Heart right ventricle (tissue), 16 donors: ENCODE measurements around the gene CDA. TPM values are rescaled to one million over a fixed set of nuclear protein-coding genes. Genes with fewer than 3 reads are reported as not detected.

ENCODE experiments used
- ATAC-seq, 8 donors: fragments of 200-7000 bp; cut with Tn5 transposase; one replicate each; pipeline ENCODE4 v1.9.1; 2020; ENCODE audit warnings: mild to moderate bottlenecking in 8 of 8, moderate library complexity in 8 of 8, moderate number of reproducible peaks in 1 of 8
- DNase-seq, 2 donors: peaks; one replicate each; pipeline ENCODE4 v3.0.0-alpha.2; 2020
- H3K27ac ChIP-seq, 10 donors: fragments of 200-600 bp; sonication (generic) in 2 of 10; one replicate each; pipeline versions ENCODE4 v1.5.0 to v1.8.0; 2020 to 2022; ENCODE audit warnings: mild to moderate bottlenecking in 3 of 10
- H3K27me3 ChIP-seq, 7 donors: fragments of 200-600 bp; one replicate each; pipeline ENCODE4 v1.8.0; 2021 to 2022; ENCODE audit warnings: mild to moderate bottlenecking in 2 of 7
- H3K36me3 ChIP-seq, 9 donors: fragments of 200-600 bp; sonication (generic) in 1 of 9; one replicate each; pipeline versions ENCODE4 v1.5.0 to v1.8.0; 2020 to 2022; ENCODE audit warnings: mild to moderate bottlenecking in 2 of 9
- H3K4me1 ChIP-seq, 9 donors: fragments of 200-600 bp; sonication (generic) in 1 of 9; one replicate each; pipeline versions ENCODE4 v1.5.0 to v1.8.0; 2020 to 2022; ENCODE audit warnings: mild to moderate bottlenecking in 4 of 9
- H3K4me3 ChIP-seq, 10 donors: fragments of 200-600 bp; sonication (generic) in 2 of 10; one replicate each; pipeline versions ENCODE4 v1.5.0 to v1.8.0; 2020 to 2022; ENCODE audit warnings: mild to moderate bottlenecking in 7 of 10, moderate library complexity in 2 of 10
- H3K9me3 ChIP-seq, 11 donors: fragments of 200-600 bp in 10 of 11; sonication (generic) in 2 of 11; one replicate each; pipeline versions ENCODE4 v1.5.0 to v1.8.0; 2013 to 2022; ENCODE audit warnings: mild to moderate bottlenecking in 2 of 11, control low read depth in 1 of 11, moderate library complexity in 1 of 11
- CTCF ChIP-seq, 9 donors: fragments of 200-600 bp; sonication (generic) in 2 of 9; IDR thresholded peaks; one replicate each; pipeline versions ENCODE4 v1.5.0 to v1.8.0; 2021 to 2022; ENCODE audit warnings: antibody characterized with exemption in 9 of 9, mild to moderate bottlenecking in 5 of 9, moderate library complexity in 1 of 9
- WGBS, 2 donors: extraction: QIAGEN DNeasy Blood & Tissue Kit; methylation state at CpG; one replicate each; pipeline ENCODE4 v1.1.7; 2013; ENCODE audit warnings: inconsistent platforms in 1 of 2; 5-methylcytosine and 5-hydroxymethylcytosine counted together
- intact Hi-C, 10 donors: fragments of 100-400 bp; cut with DNase I; formaldehyde crosslinking; loops; one replicate each; pipeline versions ENCODE4 v1.11.1 to v1.14.2; 2022
- polyA plus RNA-seq, 2 donors: library from polyadenylated mRNA; stranded (reverse); fragments of 200-250 nt; gene quantifications; one replicate each; pipeline ENCODE4 v1.2.3, GENCODE V29; 2013
- total RNA-seq, 10 donors: library from RNA; stranded (reverse); fragmentation: NEBNext Ultra II Directional in 3 of 10; extraction: Animal tissue kit (Norgen Biotek cat#: 25700) in 3 of 10; gene quantifications; one replicate each; pipeline versions ENCODE4 v1.2.1 to v1.2.4, GENCODE V29; 2021 to 2023
- donor health status: Arrhythmogenic right ventricular cardiomyopathy.
- donor health status: ischemic (EF 13 %, LVEDD 7.1; RV severe dilation, severe dysfunction).
- donor health status: healthy with polysubstance abuse.
- donor health status: DM: no; HTN: yes; CAD: no.
- donor health status: DM: no; HTN: no; CAD: no.
- donor health status: ischemic (EF 25% LVEDD 6.9; RV normal size, moderate dysfunction).
- donor health status: ischemic (EF 25% LVEDD 5.7; RV mildly dilated, moderate dysfunction).
- donor health status: healthy.
- donor health status: DM: yes; HTN: yes; CAD: no.
- donor health status: Ischemic cardiomyopathy.
- donor health status: ischemic (EF 35%, LVEDD 5.7; RV mildly dilated, moderate dysfunction).
- donor health status: nonischemic (EF 11% LVEDD 7.7; RV severe dilation, severe dysfunction).
- donor health status: DM: yes; HTN: yes; CAD: no.
- donor health status: PGD.
- donor health status: ischemic (EF 29% LVEDD 5.4; RV normal size, mild dysfunction).
- donor health status: nonischemic (EF 23%, LVEDD 6.1; RV moderate dilation, normal function).

The CDA gene
- total and polyA plus RNA-seq, 12 donors = 0.93 to 10.3 (median 3.0) TPM

- Histone ChIP-seq H3K27me3 (peaks cover 0 to 54% (median 26%) of the 10 kb centered on the region in 7 donors), H3K27ac (peak overlapping the region in 6 of 10 donors; percentile 24 to 85 (median 77)), H3K4me3 (peak overlapping the region in 6 of 10 donors; percentile 3 to 51 (median 44)), H3K36me3 (no peaks in the 10 kb centered on the region), H3K9me3 (peaks cover 0 to 4% (median 0%) of the 10 kb centered on the region in 11 donors), H3K4me1 (peaks cover 2 to 33% (median 19%) of the 10 kb centered on the region in 9 donors)
- WGBS, 2 donors = 26 to 32% methylated on average over 7 of the region's 7 CpGs
- TF ChIP-seq CTCF (IDR thresholded peaks at IDR 0.05) = no peak
- no peak for DNase-seq
- intact Hi-C loops = no loop called here
- ATAC-seq = peak in 1 of 8 donors; percentile 41
These were observed 1.4 kb downstream of the CDA start for GRCh38 chr1:20590306-20590777.

GRCh38 chr1:20593756-20594155, 4.9 kb downstream of the CDA start:
- 91 to 92% methylated on average over 5 of the region's 5 CpGs for WGBS, 2 donors
- ATAC-seq (no peak), DNase-seq (no peak)
- no peaks in the 10 kb centered on the region for H3K36me3 ChIP-seq
- H3K27ac ChIP-seq = no peak overlapping the region
- peaks cover 0 to 36% (median 25%) of the 10 kb centered on the region in 7 donors for H3K27me3 ChIP-seq
- intact Hi-C loops = no loop called here
- no peak overlapping the region for H3K4me3 ChIP-seq
- H3K4me1 ChIP-seq = peaks cover 2 to 52% (median 19%) of the 10 kb centered on the region in 9 donors
- no peak for TF ChIP-seq CTCF (IDR thresholded peaks at IDR 0.05)
- H3K9me3 ChIP-seq = no peaks in the 10 kb centered on the region

GRCh38 chr1:20594746-20595145, 5.8 kb downstream of the CDA start:
- H3K36me3 ChIP-seq = no peaks in the 10 kb centered on the region
- no peaks in the 10 kb centered on the region for H3K9me3 ChIP-seq
- H3K4me1 ChIP-seq = peaks cover 0 to 42% (median 9%) of the 10 kb centered on the region in 9 donors
- TF ChIP-seq CTCF (IDR thresholded peaks at IDR 0.05) = no peak
- ATAC-seq = no peak
- no peak overlapping the region for H3K4me3 ChIP-seq
- DNase-seq = no peak
- intact Hi-C loops = no loop called here
- 85 to 92% methylated on average over 14 of the region's 14 CpGs for WGBS, 2 donors
- H3K27ac ChIP-seq = no peak overlapping the region
- peaks cover 0 to 26% (median 15%) of the 10 kb centered on the region in 7 donors for H3K27me3 ChIP-seq

GRCh38 chr1:20596106-20596505, 7.2 kb downstream of the CDA start:
- Histone ChIP-seq H3K4me1 (peaks cover 0 to 32% (median 4%) of the 10 kb centered on the region in 9 donors), H3K27me3 (peaks cover 0 to 18% (median 8%) of the 10 kb centered on the region in 7 donors), H3K27ac (peak overlapping the region in 1 of 10 donors; percentile 85), H3K9me3 (no peaks in the 10 kb centered on the region), H3K4me3 (no peak overlapping the region), H3K36me3 (no peaks in the 10 kb centered on the region)
- DNase-seq (no peak), ATAC-seq (no peak)
- TF ChIP-seq CTCF (IDR thresholded peaks at IDR 0.05) = no peak
- WGBS, 2 donors = 57 to 63% methylated on average over 6 of the region's 6 CpGs
- intact Hi-C loops = no loop called here
